ENCODE measurements around the gene CCDC126. TPM values are rescaled to one million over a fixed set of nuclear protein-coding genes. Genes with fewer than 3 reads are reported as not detected.

CCDC126 gene
- total RNA-seq, 1 donor from 2014 or later: 11.6 TPM

GRCh38 chr7:23615331-23615730 is 18.1 kb downstream of the CCDC126 start:
- H3K36me3 Mint-ChIP-seq (ENCODE audit: unreplicated experiment): peaks cover 40% of the 10 kb centered on the region
- H3K4me3 Mint-ChIP-seq (ENCODE audit: unreplicated experiment): no peak overlapping the region
- no peaks in the 10 kb centered on the region for H3K27me3 Mint-ChIP-seq (ENCODE audit: unreplicated experiment)
- H3K27ac Mint-ChIP-seq (ENCODE audit: unreplicated experiment): no peak overlapping the region
- peaks cover 4% of the 10 kb centered on the region for H3K4me1 Mint-ChIP-seq (ENCODE audit: unreplicated experiment)
- TF ChIP-seq CTCF (IDR thresholded peaks at IDR 0.05): no peak
- no peak for DNase-seq (ENCODE audit: extremely low spot score, unreplicated experiment)
- H3K9me3 Mint-ChIP-seq (ENCODE audit: unreplicated experiment): peaks cover 28% of the 10 kb centered on the region

- Mint-ChIP-seq H3K4me1 (ENCODE audit: unreplicated experiment) (peaks cover 4% of the 10 kb centered on the region), H3K27ac (ENCODE audit: unreplicated experiment) (no peak overlapping the region), H3K36me3 (ENCODE audit: unreplicated experiment) (peaks cover 37% of the 10 kb centered on the region), H3K9me3 (ENCODE audit: unreplicated experiment) (peaks cover 28% of the 10 kb centered on the region), H3K27me3 (ENCODE audit: unreplicated experiment) (no peaks in the 10 kb centered on the region), H3K4me3 (ENCODE audit: unreplicated experiment) (no peak overlapping the region)
- DNase-seq (ENCODE audit: extremely low spot score, unreplicated experiment): no peak
- TF ChIP-seq CTCF (IDR thresholded peaks at IDR 0.05): no peak
Observed at GRCh38 chr7:23616593-23616992, 19.4 kb downstream of the CCDC126 start.

- peaks cover 9% of the 10 kb centered on the region for H3K4me1 Mint-ChIP-seq (ENCODE audit: unreplicated experiment)
- no peak for TF ChIP-seq CTCF (IDR thresholded peaks at IDR 0.05)
- H3K36me3 Mint-ChIP-seq (ENCODE audit: unreplicated experiment): peaks cover 37% of the 10 kb centered on the region
- H3K27ac Mint-ChIP-seq (ENCODE audit: unreplicated experiment): no peak overlapping the region
- DNase-seq (ENCODE audit: extremely low spot score, unreplicated experiment): no peak
- peaks cover 28% of the 10 kb centered on the region for H3K9me3 Mint-ChIP-seq (ENCODE audit: unreplicated experiment)
- no peak overlapping the region for H3K4me3 Mint-ChIP-seq (ENCODE audit: unreplicated experiment)
- H3K27me3 Mint-ChIP-seq (ENCODE audit: unreplicated experiment): no peaks in the 10 kb centered on the region
Observed at GRCh38 chr7:23617482-23617881, 20.3 kb downstream of the CCDC126 start.

GRCh38 chr7:23618241-23618640 is 21.1 kb downstream of the CCDC126 start:
- no peak for TF ChIP-seq CTCF (IDR thresholded peaks at IDR 0.05)
- Mint-ChIP-seq H3K4me3 (ENCODE audit: unreplicated experiment) (no peak overlapping the region), H3K27ac (ENCODE audit: unreplicated experiment) (no peak overlapping the region), H3K36me3 (ENCODE audit: unreplicated experiment) (peaks cover 33% of the 10 kb centered on the region), H3K4me1 (ENCODE audit: unreplicated experiment) (peaks cover 11% of the 10 kb centered on the region), H3K9me3 (ENCODE audit: unreplicated experiment) (peaks cover 28% of the 10 kb centered on the region), H3K27me3 (ENCODE audit: unreplicated experiment) (no peaks in the 10 kb centered on the region)
- no peak for DNase-seq (ENCODE audit: extremely low spot score, unreplicated experiment)

- Mint-ChIP-seq H3K27ac (ENCODE audit: unreplicated experiment) (no peak overlapping the region), H3K27me3 (ENCODE audit: unreplicated experiment) (no peaks in the 10 kb centered on the region), H3K36me3 (ENCODE audit: unreplicated experiment) (peaks cover 25% of the 10 kb centered on the region), H3K9me3 (ENCODE audit: unreplicated experiment) (peaks cover 24% of the 10 kb centered on the region), H3K4me3 (ENCODE audit: unreplicated experiment) (no peak overlapping the region), H3K4me1 (ENCODE audit: unreplicated experiment) (peaks cover 11% of the 10 kb centered on the region)
- TF ChIP-seq CTCF (IDR thresholded peaks at IDR 0.05): no peak
- no peak for DNase-seq (ENCODE audit: extremely low spot score, unreplicated experiment)
Observed at GRCh38 chr7:23619141-23619540, 22.0 kb downstream of the CCDC126 start.
